Tibial nerve (tissue), 4 donors: Measurements from ENCODE around the gene DNASE1L3. TPM values are rescaled to one million over a fixed set of nuclear protein-coding genes. Genes with fewer than 3 reads are reported as not detected.
"Not testable (repeated sequence)": the region's sequence is repeated elsewhere in the genome, so short reads cannot be mapped to it uniquely, and the experiment has no call there.

Source experiments
- DNase-seq, 2 donors: peaks; one replicate each; pipeline ENCODE4 v3.0.0-alpha.2; 2019; ENCODE audit warnings: low spot score in 2 of 2
- H3K27ac ChIP-seq, 4 donors: fragments of 200-600 bp; sonication (generic) in 3 of 4; one replicate each; pipeline ENCODE4 v1.5.1; 2017 to 2019; ENCODE audit warnings: mild to moderate bottlenecking in 1 of 4
- H3K27me3 ChIP-seq, 2 donors: fragments of 200-600 bp; sonication (generic) in 1 of 2; one replicate each; pipeline versions ENCODE4 v1.5.1 to v1.6.0; 2017 to 2019
- H3K36me3 ChIP-seq, 3 donors: fragments of 200-600 bp; sonication (generic); one replicate each; pipeline ENCODE4 v1.5.1; 2018 to 2019
- H3K4me1 ChIP-seq, 4 donors: fragments of 200-600 bp; sonication (generic) in 3 of 4; one replicate each; pipeline ENCODE4 v1.5.1; 2017 to 2019
- H3K4me3 ChIP-seq, 4 donors: fragments of 200-600 bp; sonication (generic) in 3 of 4; one replicate each; pipeline ENCODE4 v1.5.1; 2017 to 2019; ENCODE audit warnings: mild to moderate bottlenecking in 1 of 4, moderate library complexity in 1 of 4
- H3K9me3 ChIP-seq, 4 donors: fragments of 200-600 bp; sonication (generic) in 3 of 4; one replicate each; pipeline ENCODE4 v1.5.1; 2017 to 2019
- EP300 ChIP-seq, 2 donors: sonication (generic); formaldehyde crosslinking; IDR thresholded peaks; one replicate each; pipeline ENCODE4 v1.6.1; 2017; ENCODE audit warnings: antibody characterized with exemption in 2 of 2, mild to moderate bottlenecking in 1 of 2
- POLR2A ChIP-seq, 2 donors: fragments of 450-650 bp; IDR thresholded peaks; one replicate each; pipeline ENCODE4 v1.6.1; 2017; ENCODE audit warnings: antibody characterized with exemption in 2 of 2, mild to moderate bottlenecking in 2 of 2, moderate library complexity in 2 of 2
- WGBS, 2 donors: methylation state at CpG; one replicate each; pipeline ENCODE4 v1.1.5; 2018; 5-methylcytosine and 5-hydroxymethylcytosine counted together
- total RNA-seq, 4 donors: library from RNA; depleted of rRNA; stranded (reverse); fragments of >200 nt; gene quantifications; one replicate each; pipeline ENCODE4 v1.1.0, GENCODE V29; 2016
- TF ChIP-seq, protein P1 (sequence below), 5 experiments: fragments of 200-600 bp in 3 of 5; fragments of 450-650 bp in 2 of 5; sonication (generic) in 3 of 5; IDR thresholded peaks; one replicate each; pipeline ENCODE4 v1.5.1; 2016 to 2019; ENCODE audit warnings: antibody characterized with exemption in 5 of 5, mild to moderate bottlenecking in 3 of 5, moderate library complexity in 2 of 5

DNASE1L3 gene
- total RNA-seq, 4 donors from 2014 or later: 0.39 to 12.9 (median 1.5) TPM

GRCh38 chr3:58205981-58206380 lies 4.8 kb downstream of the DNASE1L3 start:
- Histone ChIP-seq H3K4me3 (no peak overlapping the region), H3K27ac (no peak overlapping the region), H3K4me1 (peaks cover 0 to 3% (median 0%) of the 10 kb centered on the region in 4 donors), H3K9me3 (no peaks in the 10 kb centered on the region), H3K27me3 (no peaks in the 10 kb centered on the region), H3K36me3 (no peaks in the 10 kb centered on the region)
- no peak for DNase-seq
- TF ChIP-seq, protein P1, sequence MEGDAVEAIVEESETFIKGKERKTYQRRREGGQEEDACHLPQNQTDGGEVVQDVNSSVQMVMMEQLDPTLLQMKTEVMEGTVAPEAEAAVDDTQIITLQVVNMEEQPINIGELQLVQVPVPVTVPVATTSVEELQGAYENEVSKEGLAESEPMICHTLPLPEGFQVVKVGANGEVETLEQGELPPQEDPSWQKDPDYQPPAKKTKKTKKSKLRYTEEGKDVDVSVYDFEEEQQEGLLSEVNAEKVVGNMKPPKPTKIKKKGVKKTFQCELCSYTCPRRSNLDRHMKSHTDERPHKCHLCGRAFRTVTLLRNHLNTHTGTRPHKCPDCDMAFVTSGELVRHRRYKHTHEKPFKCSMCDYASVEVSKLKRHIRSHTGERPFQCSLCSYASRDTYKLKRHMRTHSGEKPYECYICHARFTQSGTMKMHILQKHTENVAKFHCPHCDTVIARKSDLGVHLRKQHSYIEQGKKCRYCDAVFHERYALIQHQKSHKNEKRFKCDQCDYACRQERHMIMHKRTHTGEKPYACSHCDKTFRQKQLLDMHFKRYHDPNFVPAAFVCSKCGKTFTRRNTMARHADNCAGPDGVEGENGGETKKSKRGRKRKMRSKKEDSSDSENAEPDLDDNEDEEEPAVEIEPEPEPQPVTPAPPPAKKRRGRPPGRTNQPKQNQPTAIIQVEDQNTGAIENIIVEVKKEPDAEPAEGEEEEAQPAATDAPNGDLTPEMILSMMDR (IDR thresholded peaks at IDR 0.05): no peak
- TF ChIP-seq EP300 (IDR thresholded peaks at IDR 0.05): no peak
- TF ChIP-seq POLR2A (IDR thresholded peaks at IDR 0.05): no peak
- 82 to 89% methylated on average over 4 of the region's 4 CpGs for WGBS, 2 donors

- WGBS, 2 donors: 83 to 88% methylated on average over 4 of the region's 4 CpGs
Measured at GRCh38 chr3:58204720-58205119, 6.1 kb downstream of the DNASE1L3 start.

GRCh38 chr3:58203541-58203940 lies 7.2 kb downstream of the DNASE1L3 start:
- WGBS, 2 donors: 93 to 98% methylated on average over 4 of the region's 4 CpGs
- Histone ChIP-seq H3K9me3 (no peaks in the 10 kb centered on the region), H3K4me1 (peaks cover 0 to 16% (median 0%) of the 10 kb centered on the region in 4 donors), H3K27ac (no peak overlapping the region), H3K36me3 (no peaks in the 10 kb centered on the region), H3K4me3 (no peak overlapping the region), H3K27me3 (no peaks in the 10 kb centered on the region)
- DNase-seq: no peak
- TF ChIP-seq, protein P1 (IDR thresholded peaks at IDR 0.05): no peak
- TF ChIP-seq POLR2A (IDR thresholded peaks at IDR 0.05) (no peak), EP300 (IDR thresholded peaks at IDR 0.05) (no peak)

More at GRCh38 chr3:58204720-58205119, 6.1 kb downstream of the DNASE1L3 start:
- DNase-seq: no peak
- Histone ChIP-seq H3K4me1 (peaks cover 0 to 8% (median 0%) of the 10 kb centered on the region in 4 donors), H3K9me3 (no peaks in the 10 kb centered on the region), H3K27ac (no peak overlapping the region), H3K27me3 (no peaks in the 10 kb centered on the region), H3K36me3 (no peaks in the 10 kb centered on the region), H3K4me3 (no peak overlapping the region)
- TF ChIP-seq POLR2A (IDR thresholded peaks at IDR 0.05) (no peak), EP300 (IDR thresholded peaks at IDR 0.05) (no peak)
- TF ChIP-seq, protein P1 (IDR thresholded peaks at IDR 0.05): no peak

DNA sequence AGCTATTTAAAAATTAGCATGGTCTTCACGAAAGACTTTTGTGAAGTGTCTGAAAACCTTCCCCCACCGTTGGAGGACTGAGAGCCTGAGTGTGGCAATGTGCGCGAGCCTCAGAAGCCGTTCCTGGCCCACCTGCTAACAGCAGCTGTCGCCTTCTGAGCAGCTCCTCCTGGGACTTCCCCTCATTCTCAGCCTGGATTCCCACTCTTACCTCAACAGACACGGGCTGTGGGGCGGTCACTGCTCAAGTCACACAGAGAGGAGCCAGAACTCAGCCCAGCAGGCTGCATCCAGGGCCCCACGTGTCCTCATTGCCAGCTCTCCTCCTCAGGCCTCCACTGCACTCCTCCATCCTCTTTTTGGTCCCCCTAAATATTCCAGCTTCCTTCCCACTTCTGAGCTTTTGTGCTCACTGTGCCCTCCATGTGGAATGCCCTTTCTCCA lies 7.8 kb downstream of the DNASE1L3 start:
- no peak overlapping the region for H3K4me3 ChIP-seq
- no peak overlapping the region for H3K27ac ChIP-seq
- H3K4me1 ChIP-seq: peaks cover 0 to 22% (median 0%) of the 10 kb centered on the region in 4 donors
- WGBS, 2 donors: 87% methylated on average over 9 of the region's 9 CpGs
- no peaks in the 10 kb centered on the region for H3K36me3 ChIP-seq
- no peaks in the 10 kb centered on the region for H3K9me3 ChIP-seq
- H3K27me3 ChIP-seq: no peaks in the 10 kb centered on the region
- TF ChIP-seq POLR2A (IDR thresholded peaks at IDR 0.05) (no peak), EP300 (IDR thresholded peaks at IDR 0.05) (no peak)
- TF ChIP-seq, protein P1 (IDR thresholded peaks at IDR 0.05): no peak
- DNase-seq: no peak

GRCh38 chr3:58201451-58201850 lies 9.3 kb downstream of the DNASE1L3 start:
- not testable (repeated sequence) for H3K27me3 ChIP-seq, H3K4me3 ChIP-seq, H3K9me3 ChIP-seq, H3K36me3 ChIP-seq, H3K27ac ChIP-seq, DNase-seq
- WGBS, 2 donors: 58 to 66% methylated on average over 3 of the region's 3 CpGs
- H3K4me1 ChIP-seq: peaks cover 0 to 22% (median 0%) of the 10 kb centered on the region in 4 donors
